ENCODE results near the gene RALB. TPM values are rescaled to one million over a fixed set of nuclear protein-coding genes. Genes with fewer than 3 reads are reported as not detected.

Gene RALB
- total and polyA plus RNA-seq, 8 donors, result 26.3 to 87.4 (median 41.5) TPM

- H3K4me1 ChIP-seq, result peaks cover 0 to 33% (median 0%) of the 10 kb centered on the region in 4 donors
- DNase-seq, result no peak
- H3K9me3 ChIP-seq, result no peaks in the 10 kb centered on the region
- H3K4me3 ChIP-seq, result no peak overlapping the region
- 58 to 81% (median 75%) methylated on average over 8 of the region's 8 CpGs for WGBS, 5 donors
- intact Hi-C loops (cut with DNase I; ENCODE audit: low total_unique reads), result no loop called here
- H3K36me3 ChIP-seq, result peaks cover 23 to 57% (median 48%) of the 10 kb centered on the region in 4 donors
- TF ChIP-seq POLR2AphosphoS5 (IDR thresholded peaks at IDR 0.05), result no peak
- H3K27me3 ChIP-seq, result no peaks in the 10 kb centered on the region
- H3K27ac ChIP-seq, result peak overlapping the region in 1 of 5 donors; percentile 38
Observed at GRCh38 chr2:120287183-120288015, 34.7 kb downstream of the RALB start.

- DNase-seq, result no peak
Observed at GRCh38 chr2:120288016-120288373, 35.3 kb downstream of the RALB start.

GRCh38 chr2:120289221-120289906 lies 36.7 kb downstream of the RALB start:
- WGBS, 5 donors, result 96 to 97% (median 97%) methylated on average over 14 of the region's 14 CpGs
- Histone ChIP-seq H3K36me3 (peaks cover 33 to 71% (median 66%) of the 10 kb centered on the region in 4 donors), H3K4me3 (no peak overlapping the region), H3K4me1 (peaks cover 0 to 22% (median 0%) of the 10 kb centered on the region in 4 donors), H3K27me3 (no peaks in the 10 kb centered on the region), H3K9me3 (no peaks in the 10 kb centered on the region), H3K27ac (no peak overlapping the region)
- intact Hi-C loops (cut with DNase I; ENCODE audit: low total_unique reads), result no loop called here
- no peak for TF ChIP-seq EP300 (IDR thresholded peaks at IDR 0.05)
- no peak for TF ChIP-seq POLR2A (IDR thresholded peaks at IDR 0.05)
- no peak for TF ChIP-seq POLR2AphosphoS5 (IDR thresholded peaks at IDR 0.05)
- no peak for TF ChIP-seq CTCF (IDR thresholded peaks at IDR 0.05)
- DNase-seq, result no peak

More at GRCh38 chr2:120288016-120288373, 35.3 kb downstream of the RALB start:
- Histone ChIP-seq H3K27me3 (no peaks in the 10 kb centered on the region), H3K36me3 (peaks cover 24 to 58% (median 53%) of the 10 kb centered on the region in 4 donors), H3K9me3 (no peaks in the 10 kb centered on the region), H3K4me1 (peaks cover 0 to 30% (median 0%) of the 10 kb centered on the region in 4 donors), H3K4me3 (no peak overlapping the region), H3K27ac (peak overlapping the region in 1 of 5 donors; percentile 38)
- TF ChIP-seq EP300 (IDR thresholded peaks at IDR 0.05) (no peak), POLR2A (IDR thresholded peaks at IDR 0.05) (no peak), CTCF (IDR thresholded peaks at IDR 0.05) (no peak), POLR2AphosphoS5 (IDR thresholded peaks at IDR 0.05) (no peak)
- intact Hi-C loops (cut with DNase I; ENCODE audit: low total_unique reads), result no loop called here
- 92 to 100% (median 98%) methylated on average over 1 of the region's 1 CpG for WGBS, 5 donors

- TF ChIP-seq EP300 (IDR thresholded peaks at IDR 0.05), result no peak
- TF ChIP-seq POLR2A (IDR thresholded peaks at IDR 0.05), result no peak
- no peak for TF ChIP-seq CTCF (IDR thresholded peaks at IDR 0.05)
- TF ChIP-seq POLR2AphosphoS5 (IDR thresholded peaks at IDR 0.05), result no peak
- no peaks in the 10 kb centered on the region for H3K9me3 ChIP-seq
- H3K36me3 ChIP-seq, result peaks cover 33 to 74% (median 73%) of the 10 kb centered on the region in 4 donors
- 71 to 89% (median 82%) methylated on average over 2 of the region's 2 CpGs for WGBS, 5 donors
- H3K27me3 ChIP-seq, result no peaks in the 10 kb centered on the region
- H3K4me3 ChIP-seq, result no peak overlapping the region
- intact Hi-C loops (cut with DNase I; ENCODE audit: low total_unique reads), result no loop called here
- H3K4me1 ChIP-seq, result peaks cover 0 to 22% (median 0%) of the 10 kb centered on the region in 4 donors
- no peak overlapping the region for H3K27ac ChIP-seq
- no peak for DNase-seq
Observed at GRCh38 chr2:120290737-120291136, 38.1 kb downstream of the RALB start.

All from stomach (tissue), 9 donors.